ENCODE data around the gene CTNNA2.

- TF ChIP-seq POLR2A (IDR thresholded peaks at IDR 0.05; ENCODE audit: low read depth, low read length), result no peak
- TF ChIP-seq POLR2AphosphoS5 (IDR thresholded peaks at IDR 0.05; ENCODE audit: low read depth, low read length), result no peak
- TF ChIP-seq TAF1 (IDR thresholded peaks at IDR 0.05; ENCODE audit: borderline replicate concordance, low read depth, low read length), result no peak
Measured at GRCh38 chr2:79941179-79941578, 428.3 kb downstream of the CTNNA2 start.
